NAMALWA (cell line): ENCODE data around the gene LPGAT1.

ENCODE experiments used
- DNase-seq: peaks from one replicate; pipeline ENCODE4 v3.0.0-alpha.2; 2015; ENCODE audit warnings: low spot score

The LPGAT1 gene

GRCh38 chr1:211762206-211762605 is 68.4 kb downstream of the LPGAT1 start:
- no peak for DNase-seq

DNA sequence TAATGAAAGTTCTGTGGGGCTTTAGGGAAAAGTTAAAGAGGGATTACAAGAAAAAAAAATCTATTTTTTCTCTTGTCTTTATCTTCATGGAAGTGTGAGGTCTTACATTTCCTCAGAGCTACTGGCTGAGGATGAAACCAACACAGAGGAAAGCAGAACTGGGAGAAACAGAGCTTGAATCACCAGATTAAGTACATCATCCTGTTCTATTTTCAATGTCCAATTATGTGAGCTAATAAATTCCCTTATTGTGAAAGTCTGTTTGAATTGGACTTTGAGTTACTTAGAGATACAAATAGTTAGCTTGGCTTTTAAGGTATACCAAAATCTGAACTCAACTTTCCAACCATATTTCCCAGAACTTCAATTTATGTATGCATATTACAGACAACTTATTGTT is 69.2 kb downstream of the LPGAT1 start:
- no peak for DNase-seq

- no peak for DNase-seq
Measured at GRCh38 chr1:211756471-211757020, 74.0 kb downstream of the LPGAT1 start.

DNA sequence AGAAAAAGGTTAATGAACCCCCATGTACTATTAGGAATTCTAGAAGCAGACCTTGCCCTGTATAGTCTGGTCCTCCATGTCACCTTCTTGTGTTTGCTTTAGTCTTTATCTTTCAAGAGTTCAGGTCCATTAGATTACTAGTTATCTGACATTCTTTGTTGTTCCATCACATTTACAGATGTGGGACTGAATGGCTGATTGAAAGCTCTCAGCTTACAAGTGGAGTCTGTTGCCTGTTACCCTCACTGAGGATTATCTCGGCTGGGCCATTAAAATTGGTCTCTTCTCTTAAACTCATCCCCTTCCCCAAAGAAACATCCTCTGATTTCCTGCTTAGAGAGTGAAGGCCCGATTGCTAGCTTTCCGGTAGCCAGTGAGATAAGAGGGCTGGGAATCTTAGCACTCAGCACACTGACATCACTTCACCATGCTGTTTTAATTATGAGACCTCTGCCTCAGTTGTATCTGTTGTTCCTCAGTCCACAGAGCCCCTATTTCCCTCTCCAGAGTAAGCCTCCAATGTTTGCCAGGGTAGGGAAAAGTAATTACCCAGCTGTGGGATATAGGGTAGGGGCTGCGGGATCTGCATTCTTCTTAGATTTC is 76.8 kb downstream of the LPGAT1 start:
- DNase-seq = no peak

DNA sequence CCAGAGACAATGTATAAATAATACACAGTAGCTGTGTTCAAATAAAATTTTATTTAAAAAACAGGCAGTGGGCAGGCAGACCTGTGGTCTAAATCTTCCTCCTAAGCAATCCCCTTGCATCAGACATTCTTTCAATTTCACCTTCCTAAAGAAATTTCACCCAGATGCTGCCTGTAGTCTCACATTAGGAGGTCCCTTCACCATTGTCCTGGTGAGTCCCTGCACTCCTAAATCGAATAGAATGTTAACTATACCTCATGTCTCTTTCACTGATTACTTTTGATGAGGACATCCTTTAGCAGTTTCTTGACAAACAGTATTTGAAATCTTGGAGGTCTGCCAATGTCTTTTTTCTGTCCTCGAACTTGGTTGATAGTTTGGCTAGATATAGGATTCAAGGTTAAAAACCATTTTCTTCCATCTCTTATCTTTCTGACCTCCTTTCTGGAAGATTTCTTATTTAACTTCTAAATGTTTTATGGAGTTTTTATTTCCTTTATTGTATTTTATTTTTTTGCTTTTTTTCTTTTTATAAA is 77.5 kb downstream of the LPGAT1 start:
- DNase-seq = no peak

DNA sequence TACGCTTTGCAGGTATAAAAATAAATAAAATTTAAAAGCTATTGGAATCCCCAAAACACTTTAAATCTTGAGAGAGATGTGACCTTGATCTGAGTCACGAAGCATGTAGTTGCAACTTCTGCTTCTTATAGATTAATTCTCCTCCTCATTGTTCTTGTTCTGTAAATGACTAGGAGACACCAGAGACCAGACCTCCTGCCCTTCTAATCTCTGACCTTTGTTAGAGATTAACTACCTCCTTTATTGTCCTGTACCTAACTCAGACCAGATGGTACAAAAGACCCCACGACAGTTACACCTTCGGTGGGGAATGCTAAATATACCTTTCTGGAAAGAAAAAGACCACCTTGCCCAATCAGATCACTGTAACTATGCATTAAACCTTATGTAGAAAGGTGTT is 78.2 kb downstream of the LPGAT1 start:
- DNase-seq = no peak

GRCh38 chr1:211751438-211751837 is 79.1 kb downstream of the LPGAT1 start:
- DNase-seq = no peak

GRCh38 chr1:211750599-211750998 is 80.0 kb downstream of the LPGAT1 start:
- DNase-seq = no peak

DNA sequence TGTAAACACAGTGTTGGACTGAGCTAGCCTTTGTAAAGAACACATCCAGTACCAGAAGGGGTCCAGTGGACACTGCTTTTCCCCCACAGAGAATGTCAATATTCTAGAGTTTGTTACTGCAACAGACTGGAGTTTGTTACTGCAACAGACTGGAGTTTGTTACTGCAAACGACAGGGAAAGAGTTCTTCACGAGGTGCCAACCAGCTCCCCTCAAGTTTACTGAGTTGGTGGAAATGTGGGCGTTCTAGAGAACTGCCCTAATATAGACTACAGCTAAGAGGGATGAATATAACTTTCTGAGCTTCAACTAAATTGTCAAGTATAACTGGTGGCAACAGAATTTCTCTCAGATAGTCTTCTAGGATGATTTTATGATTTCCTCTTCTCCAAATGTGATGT is 81.3 kb downstream of the LPGAT1 start:
- DNase-seq = no peak

DNA sequence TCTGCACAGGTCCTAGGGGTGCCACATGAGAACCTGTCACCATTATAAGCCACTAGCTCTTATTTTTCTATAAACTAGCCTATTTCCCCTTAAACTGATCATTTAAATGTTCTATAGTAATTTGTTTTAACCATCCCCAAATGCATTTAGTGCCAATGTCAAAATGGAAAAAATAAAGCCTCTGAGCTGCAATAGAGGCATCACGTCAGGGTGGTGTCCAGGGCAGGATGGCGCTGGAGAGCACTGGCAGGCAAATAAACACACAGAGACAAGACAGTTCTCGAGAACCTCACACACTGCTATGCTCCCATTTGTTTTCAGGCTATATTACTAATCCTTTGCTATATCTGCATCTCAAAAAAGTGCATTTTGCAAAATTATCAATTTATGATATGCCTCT is 81.8 kb downstream of the LPGAT1 start:
- no peak for DNase-seq

GRCh38 chr1:211742889-211743529 is 87.6 kb downstream of the LPGAT1 start:
- DNase-seq = no peak

GRCh38 chr1:211742272-211742671 is 88.3 kb downstream of the LPGAT1 start:
- no peak for DNase-seq

DNA sequence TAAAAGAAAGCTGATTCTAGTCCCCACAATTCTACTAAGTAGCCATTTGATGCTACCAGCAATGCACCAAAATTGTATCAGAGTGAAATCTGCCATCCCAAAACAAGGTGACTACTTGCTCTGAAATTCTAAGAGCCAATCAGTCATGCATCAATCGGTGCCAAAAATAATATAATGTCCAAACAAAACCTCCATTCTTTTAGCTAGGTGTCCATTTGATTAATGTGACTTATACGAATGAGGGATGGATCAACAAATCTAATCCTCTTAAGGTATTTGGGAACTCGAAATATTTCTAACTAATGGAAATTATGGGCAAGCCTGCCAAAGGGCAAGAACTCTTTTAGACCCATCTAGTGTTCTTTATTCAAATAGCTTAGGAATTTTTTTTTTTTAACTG is 88.8 kb downstream of the LPGAT1 start:
- DNase-seq = no peak

- DNase-seq = no peak
Measured at GRCh38 chr1:211741116-211741515, 89.4 kb downstream of the LPGAT1 start.

DNA sequence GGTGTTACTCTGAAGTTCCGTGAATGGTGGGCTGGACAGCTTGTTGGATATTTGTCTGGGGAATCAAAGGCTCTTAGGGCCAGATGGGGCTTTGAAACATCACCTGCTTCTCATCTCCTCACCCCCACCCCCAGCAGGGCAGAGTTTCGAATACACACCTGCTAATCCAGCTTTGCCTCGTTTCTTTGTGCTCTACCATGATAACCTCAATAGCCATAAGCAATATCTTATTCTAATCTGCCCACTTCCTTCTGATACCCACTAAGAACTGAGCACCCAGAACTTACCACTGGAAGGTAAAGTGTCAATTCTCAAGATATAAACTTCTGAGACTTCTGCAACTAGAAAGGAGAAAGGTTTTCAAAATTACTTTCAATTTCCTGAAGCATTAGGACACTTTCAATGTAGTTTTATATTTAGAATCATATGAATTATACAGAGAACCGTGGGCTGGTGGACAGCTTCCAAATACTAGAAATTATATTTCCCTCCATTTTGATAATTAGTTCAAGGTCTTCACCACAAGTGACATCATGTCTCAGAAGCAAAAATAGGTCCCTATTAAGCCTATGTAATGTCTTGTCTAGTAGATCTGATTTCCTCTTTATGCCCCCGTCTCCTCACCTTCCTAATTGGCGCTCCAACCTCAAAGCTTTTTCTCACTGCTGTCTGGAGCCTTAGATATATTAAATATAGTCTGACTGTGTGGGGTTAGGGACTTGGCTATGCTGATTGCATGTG is 90.7 kb downstream of the LPGAT1 start:
- peak; percentile 10 for DNase-seq

DNA sequence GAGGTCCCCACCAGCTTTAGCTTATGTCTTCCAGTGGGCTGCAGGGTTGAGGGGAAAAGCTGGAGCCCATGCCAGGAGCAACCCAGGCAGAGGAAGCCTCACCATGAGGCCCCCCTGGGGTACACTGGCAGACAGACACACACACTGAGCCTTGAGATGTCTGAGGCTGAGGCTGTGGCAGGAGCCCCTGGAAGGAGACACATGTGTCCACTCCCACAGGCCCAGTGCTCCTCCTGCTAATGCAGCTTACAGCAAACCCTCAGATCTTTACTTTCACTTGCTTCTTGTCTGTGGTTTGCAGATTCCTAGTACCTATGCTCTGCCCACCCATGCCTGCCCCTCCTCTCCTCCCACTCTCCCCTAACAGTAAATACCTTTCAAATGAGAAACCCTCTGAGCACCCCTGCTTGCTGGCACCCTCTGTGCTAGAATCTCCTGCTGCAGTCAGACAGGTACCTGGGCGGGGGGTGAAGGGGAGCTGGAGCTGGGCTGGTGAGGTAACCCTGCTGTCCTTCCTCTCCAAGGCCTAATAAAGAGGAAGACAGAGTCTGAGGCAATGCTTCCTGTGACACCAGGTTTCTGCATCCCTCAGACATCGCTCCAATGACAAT is 91.8 kb downstream of the LPGAT1 start:
- DNase-seq = no peak

GRCh38 chr1:211738096-211738690 is 92.4 kb downstream of the LPGAT1 start:
- no peak for DNase-seq

GRCh38 chr1:211737115-211738035 is 93.2 kb downstream of the LPGAT1 start:
- no peak for DNase-seq

- DNase-seq = no peak
Measured at GRCh38 chr1:211736351-211736915, 94.1 kb downstream of the LPGAT1 start.
